Measurements from ENCODE around the gene MIOX. TPM values are rescaled to one million over a fixed set of nuclear protein-coding genes. Genes with fewer than 3 reads are reported as not detected.

MIOX gene
- total RNA-seq, 2 donors from 2014 or later = not detected

- Histone ChIP-seq H3K9me3 (ENCODE audit: control insufficient read depth, low read length) (no peaks in the 10 kb centered on the region), H3K36me3 (ENCODE audit: control insufficient read depth, insufficient read depth, low read length) (peaks cover 32% of the 10 kb centered on the region), H3K9ac (ENCODE audit: extremely low read depth, low read length, poor library complexity, severe bottlenecking) (no peak overlapping the region), H3K27me3 (ENCODE audit: control insufficient read depth, insufficient read depth, low read length, poor library complexity, severe bottlenecking) (no peaks in the 10 kb centered on the region), H3K4me1 (ENCODE audit: control insufficient read depth, insufficient read depth, low read length) (no peaks in the 10 kb centered on the region), H3K4me3 (ENCODE audit: low read length) (no peak overlapping the region), H3K27ac (ENCODE audit: low read depth, low read length) (no peak overlapping the region)
- WGBS, 2 experiments (ENCODE audit: insufficient coverage in 1 of 2, insufficient read length in 1 of 2) = 93 to 95% methylated on average over 11 to 13 of the region's 13 CpGs
- Mint-ChIP-seq H3K9me3 (no peaks in the 10 kb centered on the region), H3K4me3 (no peak overlapping the region), H3K27ac (no peak overlapping the region), H3K36me3 (ENCODE audit: low read depth) (peaks cover 27% of the 10 kb centered on the region), H3K4me1 (peaks cover 6% of the 10 kb centered on the region), H3K27me3 (ENCODE audit: insufficient read depth) (no peaks in the 10 kb centered on the region)
- no peak for TF ChIP-seq CTCF (conservative IDR thresholded peaks at IDR 0.05)
- DNase-seq = no peak
Measured at GRCh38 chr22:50520826-50521453, 34.3 kb downstream of the MIOX start.

GRCh38 chr22:50521710-50522109, 35.1 kb downstream of the MIOX start:
- no peak for TF ChIP-seq CTCF (conservative IDR thresholded peaks at IDR 0.05)
- Histone ChIP-seq H3K9me3 (ENCODE audit: control insufficient read depth, low read length) (no peaks in the 10 kb centered on the region), H3K9ac (ENCODE audit: extremely low read depth, low read length, poor library complexity, severe bottlenecking) (no peak overlapping the region), H3K36me3 (ENCODE audit: control insufficient read depth, insufficient read depth, low read length) (peaks cover 26% of the 10 kb centered on the region), H3K4me3 (ENCODE audit: low read length) (no peak overlapping the region), H3K27me3 (ENCODE audit: control insufficient read depth, insufficient read depth, low read length, poor library complexity, severe bottlenecking) (no peaks in the 10 kb centered on the region), H3K4me1 (ENCODE audit: control insufficient read depth, insufficient read depth, low read length) (no peaks in the 10 kb centered on the region), H3K27ac (ENCODE audit: low read depth, low read length) (no peak overlapping the region)
- peaks cover 22% of the 10 kb centered on the region for H3K36me3 Mint-ChIP-seq (ENCODE audit: low read depth)
- H3K27ac Mint-ChIP-seq = no peak overlapping the region
- no peak for DNase-seq
- peaks cover 6% of the 10 kb centered on the region for H3K4me1 Mint-ChIP-seq
- H3K9me3 Mint-ChIP-seq = no peaks in the 10 kb centered on the region
- 92 to 94% methylated on average over 9 to 10 of the region's 10 CpGs for WGBS, 2 experiments (ENCODE audit: insufficient coverage in 1 of 2, insufficient read length in 1 of 2)
- H3K27me3 Mint-ChIP-seq (ENCODE audit: insufficient read depth) = peaks cover under 1% of the 10 kb centered on the region
- no peak overlapping the region for H3K4me3 Mint-ChIP-seq

- no peak overlapping the region for H3K4me3 Mint-ChIP-seq
- Histone ChIP-seq H3K9me3 (ENCODE audit: control insufficient read depth, low read length) (no peaks in the 10 kb centered on the region), H3K27me3 (ENCODE audit: control insufficient read depth, insufficient read depth, low read length, poor library complexity, severe bottlenecking) (no peaks in the 10 kb centered on the region), H3K9ac (ENCODE audit: extremely low read depth, low read length, poor library complexity, severe bottlenecking) (no peak overlapping the region), H3K27ac (ENCODE audit: low read depth, low read length) (no peak overlapping the region), H3K36me3 (ENCODE audit: control insufficient read depth, insufficient read depth, low read length) (peaks cover 25% of the 10 kb centered on the region), H3K4me1 (ENCODE audit: control insufficient read depth, insufficient read depth, low read length) (no peaks in the 10 kb centered on the region), H3K4me3 (ENCODE audit: low read length) (no peak overlapping the region)
- H3K27ac Mint-ChIP-seq = no peak overlapping the region
- WGBS, 2 experiments (ENCODE audit: insufficient coverage in 1 of 2, insufficient read length in 1 of 2) = 95% methylated on average over 6 to 15 of the region's 15 CpGs
- peaks cover 22% of the 10 kb centered on the region for H3K36me3 Mint-ChIP-seq (ENCODE audit: low read depth)
- no peak for TF ChIP-seq CTCF (conservative IDR thresholded peaks at IDR 0.05)
- no peak for DNase-seq
- H3K4me1 Mint-ChIP-seq = peaks cover 9% of the 10 kb centered on the region
- no peaks in the 10 kb centered on the region for H3K9me3 Mint-ChIP-seq
- peaks cover 5% of the 10 kb centered on the region for H3K27me3 Mint-ChIP-seq (ENCODE audit: insufficient read depth)
Measured at GRCh38 chr22:50522208-50522805, 35.6 kb downstream of the MIOX start.

Data from endodermal cell (in vitro differentiated cells).